Fibroblast of gingiva (primary cell): ENCODE measurements around the gene EIF4ENIF1.
A peak's percentile ranks its signal among the peaks of the same experiment; 100 is the strongest.
"Not testable (repeated sequence)": the region's sequence is repeated elsewhere in the genome, so short reads cannot be mapped to it uniquely, and the experiment has no call there.

Source experiments
- DNase-seq: peaks from one replicate; pipeline ENCODE4 v3.0.0-alpha.2; 2011; ENCODE audit warnings: low read depth

Gene EIF4ENIF1

GRCh38 chr22:31491218-31491962 is 1.7 kb upstream of the EIF4ENIF1 start:
- DNase-seq = no peak

- DNase-seq = peak; percentile 61
These were observed 869 bp upstream of the EIF4ENIF1 start for GRCh38 chr22:31490496-31490925.

- DNase-seq = peak; percentile 14
These were observed 539 bp downstream of the EIF4ENIF1 start for GRCh38 chr22:31488988-31489617.

GRCh38 chr22:31488346-31488883 is 1.2 kb downstream of the EIF4ENIF1 start:
- no peak for DNase-seq

GRCh38 chr22:31486951-31487350 is 2.7 kb downstream of the EIF4ENIF1 start:
- DNase-seq = no peak

GRCh38 chr22:31486369-31486768 is 3.3 kb downstream of the EIF4ENIF1 start:
- not testable (repeated sequence) for DNase-seq

- not testable (repeated sequence) for DNase-seq
These were observed 7.2 kb downstream of the EIF4ENIF1 start for GRCh38 chr22:31482470-31482869.

GRCh38 chr22:31481129-31481528 is 8.5 kb downstream of the EIF4ENIF1 start:
- no peak for DNase-seq

GRCh38 chr22:31477329-31477728 is 12.3 kb downstream of the EIF4ENIF1 start:
- no peak for DNase-seq

GRCh38 chr22:31475800-31476199 is 13.8 kb downstream of the EIF4ENIF1 start:
- DNase-seq = no peak

GRCh38 chr22:31474743-31475142 is 14.9 kb downstream of the EIF4ENIF1 start:
- peak; percentile 95 for DNase-seq

GRCh38 chr22:31465307-31465706 is 24.3 kb downstream of the EIF4ENIF1 start:
- no peak for DNase-seq

- DNase-seq = no peak
These were observed 27.9 kb downstream of the EIF4ENIF1 start for GRCh38 chr22:31461699-31462098.

- peak; percentile 46 for DNase-seq
These were observed 37.7 kb downstream of the EIF4ENIF1 start for GRCh38 chr22:31451709-31452571.

GRCh38 chr22:31449506-31449905 is 40.1 kb downstream of the EIF4ENIF1 start:
- DNase-seq = peak; percentile 7

GRCh38 chr22:31448382-31448781 is 41.3 kb downstream of the EIF4ENIF1 start:
- no peak for DNase-seq

GRCh38 chr22:31447337-31447736 is 42.3 kb downstream of the EIF4ENIF1 start:
- DNase-seq = no peak

- DNase-seq = no peak
These were observed 42.9 kb downstream of the EIF4ENIF1 start for GRCh38 chr22:31446767-31447166.

GRCh38 chr22:31446208-31446607 is 43.4 kb downstream of the EIF4ENIF1 start:
- DNase-seq = no peak

- DNase-seq = no peak
These were observed 44.0 kb downstream of the EIF4ENIF1 start for GRCh38 chr22:31445642-31446041.

- no peak for DNase-seq
These were observed 46.1 kb downstream of the EIF4ENIF1 start for GRCh38 chr22:31443516-31443915.

GRCh38 chr22:31442768-31443489 is 46.7 kb downstream of the EIF4ENIF1 start:
- DNase-seq = no peak
